B cell (primary cell): Measurements from ENCODE around the gene ZNF423.

Experiments
- CTCF ChIP-seq: fragments of 200-600 bp; IDR thresholded peaks from one replicate; pipeline ENCODE4 v1.8.0; 2022; ENCODE audit warnings: antibody characterized with exemption, mild to moderate bottlenecking
- EZH2 ChIP-seq: IDR thresholded peaks from 2 replicates; pipeline ENCODE4 v1.6.1; 2012; ENCODE audit warnings: borderline replicate concordance, low read depth, mild to moderate bottlenecking, moderate library complexity, low read length; ENCODE audit not compliant: insufficient read depth, poor library complexity, severe bottlenecking

DNA sequence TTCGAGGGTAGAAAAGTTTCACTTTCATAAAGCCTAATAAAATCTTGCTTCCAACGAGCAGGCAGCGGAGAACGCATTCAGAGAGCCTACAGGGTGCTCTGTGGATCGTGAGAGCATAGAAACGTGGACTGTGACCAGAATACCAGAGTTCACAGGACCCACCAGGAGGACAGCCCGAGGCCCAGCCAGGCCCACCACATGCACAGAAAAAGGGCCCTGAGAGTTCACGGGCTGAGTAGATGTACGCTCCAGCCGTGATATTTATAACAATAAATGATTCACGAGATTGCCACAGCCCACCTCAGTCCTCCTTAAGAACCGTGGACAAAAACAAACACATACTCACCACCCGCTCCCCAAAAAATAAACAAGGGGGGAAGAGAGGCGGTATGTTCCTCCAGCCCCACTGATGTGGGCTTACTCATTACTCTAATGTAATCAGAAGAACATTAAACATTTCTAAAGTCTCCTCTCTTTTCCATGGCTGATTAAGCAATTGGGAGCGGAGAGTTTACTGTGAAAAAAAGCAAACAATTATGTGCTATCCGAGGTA lies 275.1 kb downstream of the ZNF423 start:
- TF ChIP-seq CTCF: no peak
- no peak for TF ChIP-seq EZH2
